Effector memory CD4-positive, alpha-beta T cell (primary cell): ENCODE measurements around the gene ZNF365.
A peak's percentile ranks its signal among the peaks of the same experiment; 100 is the strongest.

Experiments
- DNase-seq, 3 donors: peaks; one replicate each; pipeline ENCODE4 v3.0.0-alpha.2; 2020
- H3K27ac ChIP-seq: 2 replicates; pipeline ENCODE4 v1.7.0; 2013; ENCODE audit warnings: mild to moderate bottlenecking, low read length, moderate library complexity; ENCODE audit not compliant: insufficient read depth, poor library complexity, severe bottlenecking
- H3K27me3 ChIP-seq: replicated peaks from 2 replicates; pipeline ENCODE4 v1.7.0; 2013; ENCODE audit warnings: mild to moderate bottlenecking, low read length; ENCODE audit not compliant: insufficient read depth, control insufficient read depth, poor library complexity, severe bottlenecking
- H3K36me3 ChIP-seq: 2 replicates; pipeline ENCODE4 v1.7.0; 2013; ENCODE audit warnings: mild to moderate bottlenecking, low read length, moderate library complexity; ENCODE audit not compliant: control insufficient read depth, insufficient read depth
- H3K4me1 ChIP-seq: 2 replicates; pipeline ENCODE4 v1.7.0; 2013; ENCODE audit warnings: low read length, mild to moderate bottlenecking; ENCODE audit not compliant: control insufficient read depth, insufficient read depth, poor library complexity, severe bottlenecking
- H3K4me3 ChIP-seq: 2 replicates; pipeline ENCODE4 v1.7.0; 2013; ENCODE audit warnings: low read length, low read depth, mild to moderate bottlenecking; ENCODE audit not compliant: insufficient read depth, poor library complexity, severe bottlenecking
- H3K9me3 ChIP-seq: 2 replicates; pipeline ENCODE4 v1.7.0; 2013; ENCODE audit warnings: mild to moderate bottlenecking, low read length, moderate library complexity; ENCODE audit not compliant: control insufficient read depth
- total RNA-seq, 3 donors: gene quantifications; one replicate each; lab custom pipeline; 2026; lab: John Stamatoyannopoulos, UW

ZNF365 gene
- 4.2 to 10.1 (median 10.0) reads per million in 3 donors for total RNA-seq

- Histone ChIP-seq H3K4me1 (peaks cover 4% of the 10 kb centered on the region), H3K27ac (peak within 1 kb of the TSS; percentile 44), H3K9me3 (no peaks in the 10 kb centered on the region), H3K36me3 (no peaks in the 10 kb centered on the region), H3K4me3 (peak within 1 kb of the TSS; percentile 68), H3K27me3 (no peaks in the 10 kb centered on the region)
- peak; percentile 36 to 44 (median 38) for DNase-seq
These were observed at the start of gene ZNF365 for GRCh38 chr10:62373995-62374861. Gene ZNF365 (plus strand): TSS chr10:62374369. CDS start chr10:62376194, 1,825 bp downstream.

- DNase-seq: no peak
- Histone ChIP-seq H3K4me1 (no peaks in the 10 kb centered on the region), H3K27me3 (no peaks in the 10 kb centered on the region), H3K4me3 (no peak overlapping the region), H3K36me3 (no peaks in the 10 kb centered on the region), H3K9me3 (no peaks in the 10 kb centered on the region), H3K27ac (no peak overlapping the region)
These were observed 48.0 kb upstream of the ZNF365 start for GRCh38 chr10:62326176-62326575.

DNA sequence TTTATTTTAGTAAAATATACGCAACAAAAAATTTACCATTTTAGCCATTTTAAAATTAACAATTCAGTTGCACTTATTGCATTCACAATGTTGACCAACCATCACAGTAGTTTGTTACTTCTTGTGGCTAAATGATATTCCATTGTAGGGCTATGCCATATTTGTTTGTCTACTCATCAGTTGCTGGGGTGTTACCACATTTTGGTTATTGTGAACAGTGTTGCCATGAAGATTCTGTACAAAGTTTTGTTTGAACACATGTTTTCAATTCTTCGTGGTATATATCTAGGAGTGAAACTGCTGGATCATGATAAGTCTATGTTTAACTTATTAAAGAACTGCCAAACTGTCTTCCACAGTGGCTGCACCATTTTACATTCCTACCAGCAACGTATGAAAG, 46.3 kb upstream of the ZNF365 start:
- Histone ChIP-seq H3K4me1 (no peaks in the 10 kb centered on the region), H3K27me3 (no peaks in the 10 kb centered on the region), H3K36me3 (no peaks in the 10 kb centered on the region), H3K27ac (no peak overlapping the region), H3K4me3 (no peak overlapping the region), H3K9me3 (no peaks in the 10 kb centered on the region)
- no peak for DNase-seq

GRCh38 chr10:62330213-62330612, 44.0 kb upstream of the ZNF365 start:
- Histone ChIP-seq H3K4me3 (no peak overlapping the region), H3K36me3 (no peaks in the 10 kb centered on the region), H3K9me3 (no peaks in the 10 kb centered on the region), H3K27ac (no peak overlapping the region), H3K27me3 (no peaks in the 10 kb centered on the region), H3K4me1 (no peaks in the 10 kb centered on the region)
- DNase-seq: no peak

- no peaks in the 10 kb centered on the region for H3K4me1 ChIP-seq
- H3K36me3 ChIP-seq: no peaks in the 10 kb centered on the region
- H3K27ac ChIP-seq: no peak overlapping the region
- H3K9me3 ChIP-seq: no peaks in the 10 kb centered on the region
- H3K4me3 ChIP-seq: no peak overlapping the region
- H3K27me3 ChIP-seq: no peaks in the 10 kb centered on the region
- no peak for DNase-seq
These were observed 41.8 kb upstream of the ZNF365 start for GRCh38 chr10:62332406-62332805.

DNA sequence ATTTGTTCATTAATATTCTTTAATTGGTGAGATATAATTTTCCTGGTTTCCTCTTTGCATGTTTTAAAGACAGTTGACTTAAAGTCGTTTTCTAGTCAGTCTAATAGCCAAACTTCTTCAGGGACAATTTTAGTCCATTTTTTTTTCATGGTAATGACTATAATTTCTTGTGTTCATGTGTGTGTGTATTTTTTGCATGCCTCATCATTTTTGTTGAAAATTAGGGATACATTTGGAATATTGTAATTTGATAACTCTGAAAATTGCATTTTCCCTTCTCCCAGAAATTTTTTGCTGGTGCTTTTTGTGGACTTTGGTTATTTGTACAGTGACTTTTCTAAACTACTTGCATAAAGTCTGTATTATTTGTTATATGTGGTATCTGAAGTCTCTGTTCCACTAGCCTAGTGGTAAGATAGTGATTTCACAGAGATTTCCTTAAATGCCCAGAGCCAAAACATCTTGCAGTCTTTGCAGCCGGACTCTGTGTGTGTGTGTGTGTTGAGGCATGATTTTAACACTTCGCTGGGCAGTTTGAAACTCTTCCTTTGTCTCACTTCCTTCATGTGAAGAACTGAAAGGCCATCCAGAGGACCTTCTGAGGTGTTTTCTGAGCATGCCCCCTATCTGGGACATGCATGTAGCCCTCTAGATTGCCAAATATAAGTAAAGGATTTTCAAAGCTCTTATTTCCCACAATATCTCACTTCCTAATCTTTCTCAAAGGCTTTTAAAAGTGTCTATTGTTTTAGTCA, 40.9 kb upstream of the ZNF365 start:
- H3K36me3 ChIP-seq: no peaks in the 10 kb centered on the region
- H3K27me3 ChIP-seq: no peaks in the 10 kb centered on the region
- H3K27ac ChIP-seq: no peak overlapping the region
- no peak overlapping the region for H3K4me3 ChIP-seq
- no peak for DNase-seq
- no peaks in the 10 kb centered on the region for H3K4me1 ChIP-seq
- no peaks in the 10 kb centered on the region for H3K9me3 ChIP-seq

GRCh38 chr10:62333988-62334682, 40.0 kb upstream of the ZNF365 start:
- Histone ChIP-seq H3K9me3 (no peaks in the 10 kb centered on the region), H3K4me1 (no peaks in the 10 kb centered on the region), H3K4me3 (no peak overlapping the region), H3K27ac (no peak overlapping the region), H3K36me3 (no peaks in the 10 kb centered on the region), H3K27me3 (no peaks in the 10 kb centered on the region)
- no peak for DNase-seq

GRCh38 chr10:62335326-62335725, 38.8 kb upstream of the ZNF365 start:
- H3K4me3 ChIP-seq: no peak overlapping the region
- H3K27me3 ChIP-seq: no peaks in the 10 kb centered on the region
- H3K36me3 ChIP-seq: no peaks in the 10 kb centered on the region
- DNase-seq: no peak
- H3K27ac ChIP-seq: no peak overlapping the region
- H3K4me1 ChIP-seq: no peaks in the 10 kb centered on the region
- no peaks in the 10 kb centered on the region for H3K9me3 ChIP-seq

DNA sequence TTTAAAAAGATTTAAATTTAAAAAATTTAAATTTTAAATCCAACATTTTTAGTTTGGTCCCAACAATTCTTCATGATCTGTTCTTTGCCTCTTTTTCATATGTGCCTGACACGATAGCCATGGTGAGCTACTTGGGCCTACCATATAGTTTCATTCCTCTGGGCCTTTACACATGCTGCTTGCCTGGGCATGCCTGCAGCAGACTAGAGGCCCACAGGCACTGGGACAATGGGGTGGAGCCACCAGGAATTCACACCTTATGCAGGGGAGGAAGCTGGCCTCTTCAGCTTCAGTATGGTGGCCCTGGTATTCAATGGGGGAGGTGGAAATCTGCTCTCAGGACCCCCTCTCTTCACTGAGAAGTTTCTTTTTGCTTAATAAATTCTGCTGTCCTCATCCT, 37.8 kb upstream of the ZNF365 start:
- no peaks in the 10 kb centered on the region for H3K27me3 ChIP-seq
- no peak overlapping the region for H3K27ac ChIP-seq
- H3K36me3 ChIP-seq: no peaks in the 10 kb centered on the region
- H3K4me3 ChIP-seq: no peak overlapping the region
- H3K9me3 ChIP-seq: no peaks in the 10 kb centered on the region
- no peaks in the 10 kb centered on the region for H3K4me1 ChIP-seq
- no peak for DNase-seq
